ENCODE results near the gene CALR. TPM values are rescaled to one million over a fixed set of nuclear protein-coding genes. Genes with fewer than 3 reads are reported as not detected.

Gene CALR
- total and polyA plus RNA-seq, 2 donors (not counting 3 experiments of a cell fraction or from before 2014, with no cell fraction given), result 1,135 to 1,636 TPM

GRCh38 chr19:12937093-12937926 lies 1.1 kb upstream of the CALR start:
- no peaks in the 10 kb centered on the region for H3K27me3 ChIP-seq (ENCODE audit: control insufficient read depth in 2 of 2, insufficient read depth in 2 of 2, low read length in 2 of 2)
- H2AFZ ChIP-seq (ENCODE audit: low read depth, low read length), result peak overlapping the region; percentile 49
- peaks cover 47% of the 10 kb centered on the region for H3K79me2 ChIP-seq (ENCODE audit: control insufficient read depth, insufficient read depth, low read length)
- peak overlapping the region; percentile 23 for H3K27ac ChIP-seq (ENCODE audit: insufficient read depth, low read depth, low read length)
- no peaks in the 10 kb centered on the region for H4K20me1 ChIP-seq (replicated peaks; ENCODE audit: control insufficient read depth, extremely low read depth, insufficient read depth, low read length)
- no peaks in the 10 kb centered on the region for H3K9me3 ChIP-seq (replicated peaks; ENCODE audit: control insufficient read depth, insufficient read depth, low read length)
- peaks cover 13 to 26% of the 10 kb centered on the region in 2 experiments for H3K36me3 ChIP-seq (ENCODE audit: control insufficient read depth in 2 of 2, extremely low read depth in 1 of 2, insufficient read depth in 2 of 2, low read length in 2 of 2)
- H3K4me1 ChIP-seq (ENCODE audit: control insufficient read depth, extremely low read depth, insufficient read depth, low read length), result peaks cover 31% of the 10 kb centered on the region
- peak; percentile 75 for DNase-seq (ENCODE audit: low read depth, low spot score)
- H3K9ac ChIP-seq (replicated peaks; ENCODE audit: extremely low read depth, insufficient read depth, low read length), result peak overlapping the region; percentile 27
- POLR2A ChIA-PET, result interaction anchor here (0.8 to 1.6 kb wide), 2 partner anchors 9 to 28 kb away, joined by 3 to 6 read pairs; partner anchors contain the start of gene RAD23A
- H3K9me1 ChIP-seq (replicated peaks; ENCODE audit: control insufficient read depth, extremely low read depth, insufficient read depth, low read length), result no peaks in the 10 kb centered on the region
- H3K4me3 ChIP-seq (replicated peaks in 1 of 3; ENCODE audit: insufficient read depth in 1 of 3, low read depth in 1 of 3, low read length in 3 of 3), result peak overlapping the region in 2 of 3 experiments; percentile 24 to 28
- H3K4me2 ChIP-seq (ENCODE audit: insufficient read depth, low read length), result peak overlapping the region; percentile 42
- FAIRE-seq, result peak; percentile 47
- TF ChIP-seq JUN (IDR thresholded peaks at IDR 0.05; ENCODE audit: borderline replicate concordance, insufficient read depth, insufficient read length, low read depth) (no peak), MAX (IDR thresholded peaks at IDR 0.05; ENCODE audit: insufficient read depth, insufficient read length) (peak; percentile 30)
- CTCF ChIA-PET, result interaction anchor here (0.8 to 1.3 kb wide), 4 partner anchors 18 to 180 kb away, joined by 3 to 6 read pairs (median 4); partner anchors contain the start of genes GCDH and SYCE2
- TSS peak; percentile 27 for BruUV-seq (replicated peaks)
- dilution Hi-C loops (cut with MboI; ENCODE audit: extremely low pct_ligation_motif_present, low sequenced_read_pairs), result no loop called here
- intact Hi-C loops (cut with micrococcal nuclease), result loop anchor here (10.0 kb wide), 1 partner anchor 153 kb away; no protein-coding TSS in a partner anchor

GRCh38 chr19:12938779-12939601 lies 581 bp downstream of the CALR start:
- Histone ChIP-seq H4K20me1 (replicated peaks; ENCODE audit: control insufficient read depth, extremely low read depth, insufficient read depth, low read length) (no peaks in the 10 kb centered on the region), H3K9me3 (replicated peaks; ENCODE audit: control insufficient read depth, insufficient read depth, low read length) (no peaks in the 10 kb centered on the region), H3K36me3 (ENCODE audit: control insufficient read depth in 2 of 2, extremely low read depth in 1 of 2, insufficient read depth in 2 of 2, low read length in 2 of 2) (peaks cover 18 to 39% of the 10 kb centered on the region in 2 experiments), H3K27me3 (ENCODE audit: control insufficient read depth in 2 of 2, insufficient read depth in 2 of 2, low read length in 2 of 2) (no peaks in the 10 kb centered on the region), H3K4me3 (replicated peaks in 1 of 3; ENCODE audit: insufficient read depth in 1 of 3, low read depth in 1 of 3, low read length in 3 of 3) (peak overlapping the region; percentile 75 to 98 (median 93)), H2AFZ (ENCODE audit: low read depth, low read length) (no peak overlapping the region), H3K9ac (replicated peaks; ENCODE audit: extremely low read depth, insufficient read depth, low read length) (peak overlapping the region; percentile 95), H3K4me1 (ENCODE audit: control insufficient read depth, extremely low read depth, insufficient read depth, low read length) (peaks cover 25% of the 10 kb centered on the region), H3K27ac (ENCODE audit: insufficient read depth, low read depth, low read length) (peak overlapping the region; percentile 66), H3K9me1 (replicated peaks; ENCODE audit: control insufficient read depth, extremely low read depth, insufficient read depth, low read length) (no peaks in the 10 kb centered on the region), H3K79me2 (ENCODE audit: control insufficient read depth, insufficient read depth, low read length) (peaks cover 42% of the 10 kb centered on the region), H3K4me2 (ENCODE audit: insufficient read depth, low read length) (peak overlapping the region; percentile 64)
- BruUV-seq (replicated peaks), result TSS peak; percentile 57
- TF ChIP-seq POLR2A (IDR thresholded peaks at IDR 0.05; ENCODE audit: low read depth, low read length) (no peak), FOS (IDR thresholded peaks at IDR 0.05; ENCODE audit: borderline replicate concordance, insufficient read depth, low read length) (no peak), CTCF (IDR thresholded peaks at IDR 0.05; ENCODE audit: extremely low read depth in 1 of 2, insufficient read depth in 1 of 2, low read depth in 1 of 2, low read length in 2 of 2) (peak in 1 of 2 donors; percentile 15), MAX (IDR thresholded peaks at IDR 0.05; ENCODE audit: insufficient read depth, insufficient read length) (no peak), POLR2AphosphoS5 (IDR thresholded peaks at IDR 0.05; ENCODE audit: insufficient read depth, low read depth, low read length) (no peak), EZH2 (IDR thresholded peaks at IDR 0.05; ENCODE audit: borderline replicate concordance, low read depth, low read length, severe bottlenecking) (no peak), GATA2 (IDR thresholded peaks at IDR 0.05; ENCODE audit: insufficient read depth, insufficient read length, low read depth, low read length) (no peak)
- CTCF ChIA-PET, result interaction anchor here (1.0 kb wide), 1 partner anchor 25 kb away, joined by 3 read pairs; no protein-coding TSS in a partner anchor
- POLR2A ChIA-PET, result no interaction called here
- FAIRE-seq, result peak; percentile 56
- dilution Hi-C loops (cut with MboI; ENCODE audit: extremely low pct_ligation_motif_present, low sequenced_read_pairs) (no loop called here), intact Hi-C loops (cut with micrococcal nuclease) (loop anchor here (1.0 to 10.0 kb wide), 5 partner anchors 7 to 154 kb away; partner anchors contain the start of genes GCDH and SYCE2)
- peak; percentile 45 for DNase-seq (ENCODE audit: low read depth, low spot score)

Measured in endothelial cell of umbilical vein (primary cell).